Measurements from ENCODE around the gene RIMS4. TPM values are rescaled to one million over a fixed set of nuclear protein-coding genes. Genes with fewer than 3 reads are reported as not detected.

The RIMS4 gene
- total RNA-seq, 1 experiment from 2014 or later: 16.3 TPM

DNA sequence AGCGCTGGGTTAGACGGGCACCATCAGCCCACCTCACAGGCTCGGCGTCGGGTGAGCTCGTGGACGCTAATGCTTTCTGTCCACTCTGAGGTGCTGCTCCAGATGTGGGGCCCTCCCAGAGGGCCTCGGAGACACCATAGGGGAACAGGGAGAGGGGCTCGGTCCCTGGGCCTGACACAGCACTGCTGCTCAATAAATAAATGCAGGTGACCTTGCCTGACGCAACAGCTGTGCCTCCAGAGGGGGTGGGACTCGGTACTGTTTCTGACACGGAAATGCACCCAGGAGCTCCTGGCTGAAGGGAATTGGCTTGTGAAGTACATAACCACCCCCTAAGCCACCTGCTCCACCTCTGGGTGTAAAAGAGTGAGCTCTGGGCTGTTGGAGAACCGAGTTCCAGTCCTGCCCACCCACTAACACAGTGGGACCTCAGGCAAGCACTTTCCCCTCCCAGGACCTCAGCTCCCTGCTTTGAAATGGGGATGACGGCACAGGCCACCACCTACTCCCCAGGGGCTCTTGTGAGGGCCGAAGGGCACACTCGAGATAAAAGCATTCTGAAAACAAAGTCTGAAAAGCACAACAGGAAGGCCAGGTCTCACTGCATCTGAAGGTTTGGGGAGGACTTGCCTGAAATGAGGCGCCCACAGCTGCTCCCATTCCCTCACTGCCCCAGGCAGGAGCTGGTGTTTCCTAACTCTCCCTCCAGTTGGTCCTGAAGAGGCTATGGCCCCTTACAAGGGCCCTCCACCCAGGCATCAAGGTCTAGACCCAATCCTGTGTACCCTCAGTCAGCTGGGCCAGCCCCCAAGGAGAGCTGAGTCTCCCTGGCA lies 58.0 kb downstream of the RIMS4 start:
- Histone ChIP-seq H2AFZ (ENCODE audit: low read length) (no peak overlapping the region), H3K79me1 (ENCODE audit: insufficient read depth, low read depth, low read length, poor library complexity, severe bottlenecking) (no peaks in the 10 kb centered on the region), H3K4me2 (ENCODE audit: insufficient read depth, insufficient read length, low read length) (no peak overlapping the region), H2BK5ac (ENCODE audit: insufficient read length, low read length) (no peak overlapping the region), H3K9ac (ENCODE audit: extremely low read depth, insufficient read length, low read length) (no peak overlapping the region), H4K91ac (ENCODE audit: insufficient read length, low read depth, low read length) (no peak overlapping the region), H3K23ac (ENCODE audit: insufficient read length, low read depth, low read length) (no peak overlapping the region), H2AK5ac (ENCODE audit: insufficient read length, low read length) (no peak overlapping the region), H3K4ac (ENCODE audit: low read depth, low read length) (no peak overlapping the region), H3K18ac (ENCODE audit: insufficient read length, low read depth, low read length) (no peak overlapping the region), H4K5ac (ENCODE audit: insufficient read length, low read depth, low read length) (no peak overlapping the region), H3K27me3 (ENCODE audit: insufficient read depth, low read length) (no peaks in the 10 kb centered on the region), H2BK15ac (ENCODE audit: low read depth, low read length) (no peak overlapping the region), H3K27ac (ENCODE audit: insufficient read length, low read depth, low read length) (no peak overlapping the region), H2BK20ac (ENCODE audit: low read depth, low read length, poor library complexity, severe bottlenecking) (no peak overlapping the region), H3K79me2 (ENCODE audit: insufficient read depth, low read length) (no peaks in the 10 kb centered on the region), H3K9me3 (ENCODE audit: control insufficient read depth, low read depth, low read length) (no peaks in the 10 kb centered on the region), H4K20me1 (ENCODE audit: control insufficient read depth, insufficient read depth, insufficient read length) (no peaks in the 10 kb centered on the region), H3T11ph (ENCODE audit: low read length) (no peak overlapping the region), H3K4me1 (ENCODE audit: insufficient read depth, low read length) (no peaks in the 10 kb centered on the region), H3K56ac (ENCODE audit: insufficient read length, low read depth, low read length) (no peak overlapping the region), H2BK120ac (ENCODE audit: low read depth, low read length, poor library complexity, severe bottlenecking) (no peak overlapping the region), H3K23me2 (ENCODE audit: insufficient read length, low read depth, low read length, poor library complexity, severe bottlenecking) (peaks cover 2% of the 10 kb centered on the region), H4K8ac (replicated peaks; ENCODE audit: insufficient read length, low read depth, low read length) (no peak overlapping the region), H2BK12ac (ENCODE audit: insufficient read length, low read depth, low read length) (no peak overlapping the region), H3K14ac (ENCODE audit: insufficient read depth, low read length) (no peak overlapping the region)
- Mint-ChIP-seq H3K4me1 (peaks cover 11 to 34% of the 10 kb centered on the region in 2 experiments), H3K27me3 (ENCODE audit: low read depth) (peaks cover 22% of the 10 kb centered on the region), H3K27ac (0 out of 7 replicates have a peak overlapping the region, but pooled peaks of 1 of the 3 experiments have one; percentile 16), H3K36me3 (ENCODE audit: insufficient read depth in 1 of 3, low read depth in 3 of 3) (peaks cover 0 to 23% (median 2%) of the 10 kb centered on the region in 3 experiments; a peak in 4 of 7 replicates), H3K4me3 (no peak overlapping the region), H3K9me3 (no peaks in the 10 kb centered on the region; a peak in 1 of 5 replicates)
- TF ChIP-seq, protein P1, sequence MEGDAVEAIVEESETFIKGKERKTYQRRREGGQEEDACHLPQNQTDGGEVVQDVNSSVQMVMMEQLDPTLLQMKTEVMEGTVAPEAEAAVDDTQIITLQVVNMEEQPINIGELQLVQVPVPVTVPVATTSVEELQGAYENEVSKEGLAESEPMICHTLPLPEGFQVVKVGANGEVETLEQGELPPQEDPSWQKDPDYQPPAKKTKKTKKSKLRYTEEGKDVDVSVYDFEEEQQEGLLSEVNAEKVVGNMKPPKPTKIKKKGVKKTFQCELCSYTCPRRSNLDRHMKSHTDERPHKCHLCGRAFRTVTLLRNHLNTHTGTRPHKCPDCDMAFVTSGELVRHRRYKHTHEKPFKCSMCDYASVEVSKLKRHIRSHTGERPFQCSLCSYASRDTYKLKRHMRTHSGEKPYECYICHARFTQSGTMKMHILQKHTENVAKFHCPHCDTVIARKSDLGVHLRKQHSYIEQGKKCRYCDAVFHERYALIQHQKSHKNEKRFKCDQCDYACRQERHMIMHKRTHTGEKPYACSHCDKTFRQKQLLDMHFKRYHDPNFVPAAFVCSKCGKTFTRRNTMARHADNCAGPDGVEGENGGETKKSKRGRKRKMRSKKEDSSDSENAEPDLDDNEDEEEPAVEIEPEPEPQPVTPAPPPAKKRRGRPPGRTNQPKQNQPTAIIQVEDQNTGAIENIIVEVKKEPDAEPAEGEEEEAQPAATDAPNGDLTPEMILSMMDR (conservative IDR thresholded peaks at IDR 0.05): no peak
- no CpG with 5 or more reads among the region's 17 CpGs for WGBS (ENCODE audit: extremely low coverage, insufficient read length, low lambda C conversion rate)
- no peak for DNase-seq

All from H9 (cell line).